GM12874 (cell line): Measurements from ENCODE around the gene ZNF692.

Experiments
- TF ChIP-seq, protein P1 (sequence below): IDR thresholded peaks from 2 replicates; pipeline ENCODE4 v1.5.1; 2011; ENCODE audit warnings: low read depth, mild to moderate bottlenecking, control low read depth, low read length, moderate library complexity; ENCODE audit not compliant: insufficient read depth

ZNF692 gene

DNA sequence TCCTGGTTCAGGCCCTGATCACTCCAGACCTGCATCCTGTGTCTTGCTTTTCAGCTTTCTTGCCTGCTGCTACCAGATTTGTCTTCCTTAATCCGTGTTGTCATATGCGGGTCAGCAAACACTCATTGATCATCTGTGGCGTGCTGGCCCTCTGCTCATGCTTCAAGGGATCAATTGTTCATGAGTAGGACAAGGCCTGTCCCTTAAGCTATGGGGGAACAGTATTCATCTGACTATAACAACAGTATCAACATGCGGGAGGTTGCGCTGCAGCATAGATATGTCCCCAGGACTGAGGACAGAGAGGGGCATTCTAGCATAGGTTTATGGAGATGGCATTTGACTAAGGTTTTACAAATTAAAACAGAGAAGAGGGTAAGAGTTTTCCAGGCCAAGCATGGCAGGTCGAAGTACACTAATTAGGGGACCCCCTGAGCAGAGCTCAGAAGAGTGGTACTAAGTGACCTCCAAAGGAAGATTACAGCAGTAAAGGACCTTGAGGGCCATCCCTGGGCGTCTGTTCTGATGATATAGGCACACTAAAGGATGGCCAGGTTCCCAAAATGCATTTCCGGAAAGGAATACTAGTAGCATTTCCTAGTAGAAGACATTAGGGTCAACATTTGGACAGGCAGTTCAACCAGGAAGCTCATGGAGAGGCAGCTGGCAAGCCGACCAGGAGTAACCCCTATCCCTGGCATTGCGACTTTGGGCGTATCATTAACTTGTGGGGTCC lies 21.7 kb downstream of the ZNF692 start:
- TF ChIP-seq, protein P1, sequence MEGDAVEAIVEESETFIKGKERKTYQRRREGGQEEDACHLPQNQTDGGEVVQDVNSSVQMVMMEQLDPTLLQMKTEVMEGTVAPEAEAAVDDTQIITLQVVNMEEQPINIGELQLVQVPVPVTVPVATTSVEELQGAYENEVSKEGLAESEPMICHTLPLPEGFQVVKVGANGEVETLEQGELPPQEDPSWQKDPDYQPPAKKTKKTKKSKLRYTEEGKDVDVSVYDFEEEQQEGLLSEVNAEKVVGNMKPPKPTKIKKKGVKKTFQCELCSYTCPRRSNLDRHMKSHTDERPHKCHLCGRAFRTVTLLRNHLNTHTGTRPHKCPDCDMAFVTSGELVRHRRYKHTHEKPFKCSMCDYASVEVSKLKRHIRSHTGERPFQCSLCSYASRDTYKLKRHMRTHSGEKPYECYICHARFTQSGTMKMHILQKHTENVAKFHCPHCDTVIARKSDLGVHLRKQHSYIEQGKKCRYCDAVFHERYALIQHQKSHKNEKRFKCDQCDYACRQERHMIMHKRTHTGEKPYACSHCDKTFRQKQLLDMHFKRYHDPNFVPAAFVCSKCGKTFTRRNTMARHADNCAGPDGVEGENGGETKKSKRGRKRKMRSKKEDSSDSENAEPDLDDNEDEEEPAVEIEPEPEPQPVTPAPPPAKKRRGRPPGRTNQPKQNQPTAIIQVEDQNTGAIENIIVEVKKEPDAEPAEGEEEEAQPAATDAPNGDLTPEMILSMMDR = no peak

GRCh38 chr1:248834343-248834940 lies 24.4 kb downstream of the ZNF692 start:
- TF ChIP-seq, protein P1 = no peak

- TF ChIP-seq, protein P1 = no peak
Measured at GRCh38 chr1:248831842-248832241, 27.0 kb downstream of the ZNF692 start.

DNA sequence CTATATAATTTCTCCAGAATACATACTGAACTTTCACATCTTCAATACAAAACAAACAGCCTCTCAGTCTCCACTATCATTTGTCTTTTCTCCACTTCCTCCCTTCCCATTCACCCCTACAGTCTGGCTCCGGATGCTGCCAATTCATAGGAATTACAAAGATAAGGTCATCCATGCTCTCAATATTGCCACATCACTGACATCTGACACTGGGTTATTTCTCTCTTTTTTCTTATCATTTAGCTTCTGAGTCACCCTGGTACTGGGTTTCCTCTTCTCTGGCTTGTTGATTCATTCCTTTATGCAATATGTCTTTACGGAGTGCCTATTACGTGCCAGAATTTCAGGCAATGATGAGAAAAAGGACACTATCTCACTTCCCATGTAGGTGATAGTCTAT lies 30.0 kb downstream of the ZNF692 start:
- TF ChIP-seq, protein P1 = no peak

DNA sequence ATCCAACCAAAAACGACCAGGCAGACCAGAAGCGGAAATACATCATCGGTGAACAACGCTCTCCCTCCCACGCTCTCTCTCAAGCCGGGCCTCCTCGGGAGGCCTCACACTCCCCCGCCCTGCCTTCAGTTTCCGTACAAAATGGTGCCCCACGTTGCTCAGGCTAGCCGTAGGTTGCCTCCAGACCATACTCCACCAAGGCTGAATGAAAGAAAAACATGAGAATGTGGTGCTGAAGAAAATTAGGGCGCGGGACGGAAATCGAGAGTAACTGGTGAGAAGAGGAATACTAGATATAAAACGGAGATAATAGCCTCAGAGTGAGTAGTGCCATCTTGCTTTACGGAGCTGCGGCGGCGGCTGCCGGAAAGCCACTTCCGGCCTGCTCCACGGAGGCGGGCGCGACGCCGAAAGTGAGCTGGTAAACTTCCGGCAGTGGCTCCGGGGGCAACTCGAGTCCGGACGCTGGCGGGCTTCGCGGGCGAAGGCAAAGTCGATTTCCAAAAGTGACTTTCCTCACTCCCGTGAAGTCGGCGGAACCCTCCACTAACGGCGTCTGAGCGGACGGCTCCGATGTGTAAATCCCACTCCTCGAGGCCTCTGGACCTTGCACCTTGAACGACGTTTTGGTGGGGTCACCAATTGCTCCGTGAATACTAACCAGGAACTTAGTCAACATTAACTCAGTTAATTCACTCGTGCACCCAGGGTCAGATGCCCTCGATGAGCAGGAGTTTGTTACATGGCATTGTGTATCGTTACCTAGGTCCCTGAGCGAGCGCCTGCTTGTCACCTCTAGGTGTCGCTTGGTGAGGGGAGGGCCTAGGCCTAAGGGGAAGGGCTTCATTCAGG lies 32.8 kb downstream of the ZNF692 start, which contains the start of gene SH3BP5L:
Gene SH3BP5L (minus strand): TSS at position 7 of the 852 bp plus-strand sequence. CDS start 980 bp downstream, outside the sequence.
- TF ChIP-seq, protein P1 = peak; percentile 75

DNA sequence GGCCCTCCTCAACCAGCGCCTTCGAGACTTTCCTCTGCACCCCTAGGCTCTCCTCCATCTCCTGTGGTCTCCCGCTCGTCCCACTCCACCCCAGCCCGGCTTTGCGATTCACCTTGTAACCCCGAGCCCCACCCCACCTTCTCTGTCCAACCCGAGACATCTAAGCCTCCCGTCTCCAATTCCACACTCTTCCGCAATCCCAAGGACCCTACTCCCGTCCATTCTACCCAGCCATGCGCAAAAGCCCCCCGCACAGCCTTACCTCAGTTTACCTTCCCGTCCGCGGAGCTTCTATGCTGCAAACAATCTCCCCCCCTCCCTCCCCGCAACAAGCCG lies 33.3 kb downstream of the ZNF692 start:
- TF ChIP-seq, protein P1 = no peak

DNA sequence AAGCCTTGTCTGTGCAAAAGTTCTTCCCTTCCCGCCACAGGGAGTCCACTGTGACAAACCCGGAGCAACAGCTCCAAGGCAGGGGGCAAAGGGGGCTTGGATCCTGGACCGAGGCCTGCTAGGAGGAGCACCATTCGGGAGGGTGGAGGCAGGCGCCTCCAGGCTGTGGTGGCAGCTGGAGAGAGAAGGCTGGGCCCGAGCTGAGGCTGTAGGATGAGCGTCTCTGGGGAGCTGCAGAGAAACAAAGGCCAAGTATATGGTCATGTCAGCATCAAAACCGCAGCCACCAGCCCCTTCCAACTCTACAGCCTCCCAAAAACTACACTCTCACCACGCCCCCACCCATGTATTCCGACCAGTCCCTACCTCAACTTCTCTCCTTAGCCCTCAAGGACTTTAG lies 33.7 kb downstream of the ZNF692 start:
- TF ChIP-seq, protein P1 = no peak
